ENCODE results near the gene S100A13. TPM values are rescaled to one million over a fixed set of nuclear protein-coding genes. Genes with fewer than 3 reads are reported as not detected.

Gene S100A13
- total RNA-seq, 1 donor from 2014 or later = 172 TPM

GRCh38 chr1:153635872-153636271 is 8.6 kb upstream of the S100A13 start:
- H3K27ac Mint-ChIP-seq (ENCODE audit: unreplicated experiment) = no peak overlapping the region

DNA sequence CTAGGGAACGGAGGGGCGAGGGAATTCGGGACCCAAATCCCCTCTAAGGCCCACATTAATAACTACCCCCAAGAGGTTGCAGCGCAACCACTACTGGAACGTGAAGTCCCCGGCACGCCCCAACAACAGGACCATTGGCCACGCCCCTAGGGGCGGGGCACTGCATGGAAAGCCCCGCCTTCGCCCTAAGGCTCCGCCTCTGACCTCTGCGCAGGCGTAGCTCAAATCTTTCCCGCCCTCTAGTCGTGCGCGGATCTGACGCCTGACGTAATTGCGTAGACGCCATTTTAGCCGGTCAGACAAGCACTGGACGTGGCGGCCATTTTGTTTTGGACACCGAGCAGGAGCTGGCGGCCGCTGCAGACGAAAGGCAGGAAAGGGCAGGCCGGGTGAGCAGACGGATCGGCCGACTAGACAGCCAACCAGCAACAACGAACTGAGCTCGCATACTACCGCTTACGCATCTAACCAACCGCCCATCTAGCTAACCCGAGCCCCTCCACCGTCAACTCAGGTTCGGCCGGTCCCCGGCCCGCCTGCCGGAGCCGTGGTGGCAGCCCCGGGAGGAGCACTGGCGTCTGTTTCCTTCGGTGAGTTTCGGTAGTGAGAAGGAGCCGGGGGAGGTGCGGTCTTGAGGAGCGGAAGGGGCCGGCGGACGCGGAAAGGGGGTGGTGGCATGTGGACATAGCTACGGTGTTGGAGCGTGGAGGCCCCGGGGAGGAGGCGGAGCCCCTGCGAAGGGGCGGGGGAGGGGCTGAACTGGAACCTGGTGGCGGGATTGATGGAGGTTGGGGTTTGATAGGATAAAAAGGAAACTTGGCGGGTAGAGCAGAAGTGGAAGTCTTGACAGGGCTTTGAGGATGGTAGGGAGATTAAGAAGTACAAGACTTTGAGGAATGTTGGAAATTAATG is 6.7 kb upstream of the S100A13 start, which contains the start of gene CHTOP:
CHTOP (plus strand) TSS at position 313 of the 912 bp plus-strand sequence. CDS start 2,523 bp downstream, outside the sequence.
- peaks cover 45% of the 10 kb centered on the region for H3K79me2 ChIP-seq (ENCODE audit: insufficient read depth, low read length)
- H3K27me3 Mint-ChIP-seq (ENCODE audit: low read depth, unreplicated experiment) = no peaks in the 10 kb centered on the region
- H3K36me3 ChIP-seq (ENCODE audit: insufficient read depth, low read length) = peaks cover 25% of the 10 kb centered on the region
- peak within 1 kb of the TSS; percentile 100 for H3K27ac ChIP-seq (ENCODE audit: low read depth, low read length)
- peak within 1 kb of the TSS; percentile 71 for H2AFZ ChIP-seq (ENCODE audit: low read depth, low read length)
- no peak for FAIRE-seq
- H3K4me1 ChIP-seq (ENCODE audit: insufficient read depth, low read length) = peaks cover 9% of the 10 kb centered on the region
- no peak for TF ChIP-seq EZH2 (IDR thresholded peaks at IDR 0.05; ENCODE audit: insufficient read depth, low read length)
- TF ChIP-seq, protein P1, sequence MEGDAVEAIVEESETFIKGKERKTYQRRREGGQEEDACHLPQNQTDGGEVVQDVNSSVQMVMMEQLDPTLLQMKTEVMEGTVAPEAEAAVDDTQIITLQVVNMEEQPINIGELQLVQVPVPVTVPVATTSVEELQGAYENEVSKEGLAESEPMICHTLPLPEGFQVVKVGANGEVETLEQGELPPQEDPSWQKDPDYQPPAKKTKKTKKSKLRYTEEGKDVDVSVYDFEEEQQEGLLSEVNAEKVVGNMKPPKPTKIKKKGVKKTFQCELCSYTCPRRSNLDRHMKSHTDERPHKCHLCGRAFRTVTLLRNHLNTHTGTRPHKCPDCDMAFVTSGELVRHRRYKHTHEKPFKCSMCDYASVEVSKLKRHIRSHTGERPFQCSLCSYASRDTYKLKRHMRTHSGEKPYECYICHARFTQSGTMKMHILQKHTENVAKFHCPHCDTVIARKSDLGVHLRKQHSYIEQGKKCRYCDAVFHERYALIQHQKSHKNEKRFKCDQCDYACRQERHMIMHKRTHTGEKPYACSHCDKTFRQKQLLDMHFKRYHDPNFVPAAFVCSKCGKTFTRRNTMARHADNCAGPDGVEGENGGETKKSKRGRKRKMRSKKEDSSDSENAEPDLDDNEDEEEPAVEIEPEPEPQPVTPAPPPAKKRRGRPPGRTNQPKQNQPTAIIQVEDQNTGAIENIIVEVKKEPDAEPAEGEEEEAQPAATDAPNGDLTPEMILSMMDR (IDR thresholded peaks at IDR 0.05; ENCODE audit: insufficient read depth, low read depth, low read length) = no peak
- H3K27ac Mint-ChIP-seq (ENCODE audit: unreplicated experiment) = peak within 1 kb of the TSS; percentile 98
- peak within 1 kb of the TSS; percentile 93 for H3K4me3 ChIP-seq (ENCODE audit: insufficient read depth, low read depth, low read length)
- DNase-seq (ENCODE audit: low read depth) = peak; percentile 93
- peak within 1 kb of the TSS; percentile 94 for H3K4me2 ChIP-seq (ENCODE audit: low read length)
- peaks cover 9% of the 10 kb centered on the region for H3K36me3 Mint-ChIP-seq (ENCODE audit: low read depth, unreplicated experiment)
- peak within 1 kb of the TSS; percentile 100 for H3K9ac ChIP-seq (ENCODE audit: low read length)
- peaks cover 14% of the 10 kb centered on the region for H3K4me1 Mint-ChIP-seq (ENCODE audit: low read depth, unreplicated experiment)
- H3K9me3 ChIP-seq (ENCODE audit: insufficient read depth, low read depth, low read length) = no peaks in the 10 kb centered on the region
- H4K20me1 ChIP-seq (ENCODE audit: insufficient read depth, low read length) = peaks cover 32% of the 10 kb centered on the region
- no peaks in the 10 kb centered on the region for H3K27me3 ChIP-seq (ENCODE audit: insufficient read depth, low read length)
- H3K4me3 Mint-ChIP-seq (ENCODE audit: unreplicated experiment) = peak within 1 kb of the TSS; percentile 97
- H3K9me3 Mint-ChIP-seq (ENCODE audit: unreplicated experiment) = peaks cover 2% of the 10 kb centered on the region

More at GRCh38 chr1:153635872-153636271, 8.6 kb upstream of the S100A13 start:
- H3K4me2 ChIP-seq (ENCODE audit: low read length) = peak overlapping the region; percentile 94
- peaks cover 40% of the 10 kb centered on the region for H4K20me1 ChIP-seq (ENCODE audit: insufficient read depth, low read length)
- no peaks in the 10 kb centered on the region for H3K27me3 Mint-ChIP-seq (ENCODE audit: low read depth, unreplicated experiment)
- no peak overlapping the region for H3K9ac ChIP-seq (ENCODE audit: low read length)
- peaks cover 2% of the 10 kb centered on the region for H3K9me3 Mint-ChIP-seq (ENCODE audit: unreplicated experiment)
- H3K4me3 Mint-ChIP-seq (ENCODE audit: unreplicated experiment) = peak overlapping the region; percentile 97
- no peaks in the 10 kb centered on the region for H3K27me3 ChIP-seq (ENCODE audit: insufficient read depth, low read length)
- H3K4me1 ChIP-seq (ENCODE audit: insufficient read depth, low read length) = peaks cover 9% of the 10 kb centered on the region
- no peak overlapping the region for H3K4me3 ChIP-seq (ENCODE audit: insufficient read depth, low read depth, low read length)
- H3K36me3 ChIP-seq (ENCODE audit: insufficient read depth, low read length) = peaks cover 38% of the 10 kb centered on the region
- no peak for FAIRE-seq
- H2AFZ ChIP-seq (ENCODE audit: low read depth, low read length) = no peak overlapping the region
- H3K9me3 ChIP-seq (ENCODE audit: insufficient read depth, low read depth, low read length) = no peaks in the 10 kb centered on the region
- peaks cover 62% of the 10 kb centered on the region for H3K79me2 ChIP-seq (ENCODE audit: insufficient read depth, low read length)
- peaks cover 4% of the 10 kb centered on the region for H3K4me1 Mint-ChIP-seq (ENCODE audit: low read depth, unreplicated experiment)
- TF ChIP-seq EZH2 (IDR thresholded peaks at IDR 0.05; ENCODE audit: insufficient read depth, low read length) = no peak
- TF ChIP-seq, protein P1 (IDR thresholded peaks at IDR 0.05; ENCODE audit: insufficient read depth, low read depth, low read length) = no peak
- no peak overlapping the region for H3K27ac ChIP-seq (ENCODE audit: low read depth, low read length)
- DNase-seq (ENCODE audit: low read depth) = no peak
- peaks cover 9% of the 10 kb centered on the region for H3K36me3 Mint-ChIP-seq (ENCODE audit: low read depth, unreplicated experiment)

Measured in astrocyte (in vitro differentiated cells and primary cell).